HepG2 (cell line): Measurements from ENCODE around the gene FOXK2. TPM values are rescaled to one million over a fixed set of nuclear protein-coding genes. Genes with fewer than 3 reads are reported as not detected.

Experiments used
- CHD4 ChIP-seq: fragments of 200-600 bp; sonication (generic); IDR thresholded peaks from 2 replicates; pipeline ENCODE4 v1.7.0; 2017; ENCODE audit warnings: mild to moderate bottlenecking, low read length, borderline replicate concordance
- EEA1 ChIP-seq: sonication (generic); formaldehyde crosslinking; IDR thresholded peaks from 2 replicates; pipeline ENCODE4 v1.5.1; 2020; ENCODE audit warnings: mild to moderate bottlenecking, missing genetic modification reagents, borderline replicate concordance
- ETV5 ChIP-seq: IDR thresholded peaks from 2 replicates; pipeline ENCODE4 v1.6.1; 2018; ENCODE audit warnings: missing biosample characterization, missing genetic modification reagents, inconsistent platforms, borderline replicate concordance
- FUBP1 ChIP-seq: sonication (generic); formaldehyde crosslinking; IDR thresholded peaks from 2 replicates; pipeline ENCODE4 v1.5.1; 2020; ENCODE audit warnings: missing genetic modification reagents, mild to moderate bottlenecking, borderline replicate concordance
- HCFC1 ChIP-seq: fragments of 150-350 bp; IDR thresholded peaks from 2 replicates; pipeline ENCODE4 v1.6.1; 2014; ENCODE audit warnings: low read depth, low read length
- HDAC6 ChIP-seq: fragments of 200-600 bp; sonication (generic); IDR thresholded peaks from 2 replicates; pipeline ENCODE4 v1.7.0; 2017; ENCODE audit warnings: mild to moderate bottlenecking, antibody characterized with exemption, low read length, low read depth
- NCOR1 ChIP-seq: fragments of 200-600 bp; sonication (generic); IDR thresholded peaks from 2 replicates; pipeline ENCODE4 v1.7.0; 2017; ENCODE audit warnings: antibody characterized with exemption, low read length, borderline replicate concordance
- PRDM10 ChIP-seq: sonication (generic); formaldehyde crosslinking; IDR thresholded peaks from 2 replicates; pipeline ENCODE4 v1.4.0; 2020; ENCODE audit warnings: low read depth, missing genetic modification reagents
- SMARCE1 ChIP-seq: fragments of 450-650 bp; IDR thresholded peaks from 2 replicates; pipeline ENCODE4 v1.6.1; 2017; ENCODE audit warnings: borderline replicate concordance
- SP4 ChIP-seq: sonication (generic); formaldehyde crosslinking; IDR thresholded peaks from 2 replicates; pipeline ENCODE4 v1.8.1; 2023; ENCODE audit warnings: mild to moderate bottlenecking, missing genetic modification reagents
- SRSF1 ChIP-seq: fragments of 200-400 bp; formaldehyde crosslinking; optimal IDR thresholded peaks from 2 replicates; pipeline ENCODE3; 2017; ENCODE audit warnings: mild to moderate bottlenecking, low read depth, low read length, moderate library complexity
- TCF12 ChIP-seq, 2 experiments: fragments of 450-650 bp in 1 of 2; sonication (generic) in 1 of 2; formaldehyde crosslinking in 1 of 2; IDR thresholded peaks; 2 replicates each; pipeline versions ENCODE4 v1.6.1 to v1.8.0; 2017 to 2022; ENCODE audit warnings: antibody characterized with exemption in 1 of 2, mild to moderate bottlenecking in 1 of 2, missing genetic modification reagents in 1 of 2, moderate library complexity in 1 of 2
- ZBTB43 ChIP-seq: sonication (generic); formaldehyde crosslinking; conservative IDR thresholded peaks from 2 replicates; pipeline ENCODE4 v1.4.0; 2020; ENCODE audit warnings: missing genetic modification reagents
- ZNF251 ChIP-seq: sonication (generic); formaldehyde crosslinking; IDR thresholded peaks from 2 replicates; pipeline ENCODE4 v1.9.0; 2021; ENCODE audit warnings: mild to moderate bottlenecking, missing genetic modification reagents
- ZNF276 ChIP-seq: sonication (generic); formaldehyde crosslinking; IDR thresholded peaks from 2 replicates; pipeline ENCODE4 v1.4.0; 2020; ENCODE audit warnings: mild to moderate bottlenecking, low read depth, missing genetic modification reagents
- ZNF598 ChIP-seq: sonication (generic); formaldehyde crosslinking; IDR thresholded peaks from 2 replicates; pipeline ENCODE4 v1.5.1; 2020; ENCODE audit warnings: mild to moderate bottlenecking, missing genetic modification reagents, borderline replicate concordance
- ZNF670 ChIP-seq: sonication (generic); formaldehyde crosslinking; IDR thresholded peaks from 2 replicates; pipeline ENCODE4 v1.8.0; 2022; ENCODE audit warnings: mild to moderate bottlenecking, missing genetic modification reagents, borderline replicate concordance
- polyA plus RNA-seq, 8 experiments: library from polyadenylated mRNA; depleted of rRNA in 3 of 8; stranded (reverse) in 7 of 8; unstranded in 1 of 8; fragments of >200 nt; fragmentation: Illumina TruSeq in 4 of 8; extraction: Trizol in 4 of 8; gene quantifications; 2 replicates each; pipeline versions ENCODE4 v1.2.1 to v1.2.3, GENCODE V29; 2011 to 2016; ENCODE audit warnings: low read depth in 4 of 8, missing spikeins in 1 of 8, mixed read lengths in 1 of 8; ENCODE audit not compliant: insufficient read depth in 1 of 8
- total RNA-seq, 5 experiments: library from RNA; depleted of rRNA; stranded (reverse); fragments of >200 nt; fragmentation: Illumina TruSeq; extraction: Trizol; gene quantifications; 2 replicates each; pipeline ENCODE4 v1.2.3, GENCODE V29; 2016; ENCODE audit warnings: low read depth in 1 of 5

The FOXK2 gene
- total and polyA plus RNA-seq, 2 of the 13 experiments (the other 11 are each of a cell fraction or from before 2014, with no cell fraction given) = 67.1 to 67.2 TPM

- TF ChIP-seq FUBP1 = no peak
- peak; percentile 48; the same call in 1 of the 2 replicates for TF ChIP-seq SP4 (CRISPR knock-in tag)
- no peak for TF ChIP-seq CHD4
- TF ChIP-seq HDAC6 = no peak
- TF ChIP-seq PRDM10 (CRISPR knock-in tag) = no peak; the same call in 1 of the 2 replicates
- TF ChIP-seq TCF12 (IDR thresholded peaks at IDR 0.05) = no peak
- no peak for TF ChIP-seq TCF12 (CRISPR knock-in tag; IDR thresholded peaks at IDR 0.05)
- TF ChIP-seq NCOR1 = no peak; the same call in 1 of the 2 replicates
- no peak for TF ChIP-seq HCFC1
- TF ChIP-seq ZBTB43 (CRISPR knock-in tag) = 0 out of 2 replicates have a peak, but pooled peaks have one; percentile 55
- TF ChIP-seq ZNF598 (CRISPR knock-in tag) = 0 out of 2 replicates have a peak, but pooled peaks have one; percentile 30
- TF ChIP-seq ZNF251 (CRISPR knock-in tag) = no peak
- no peak for TF ChIP-seq ZNF670 (CRISPR knock-in tag)
- TF ChIP-seq EEA1 (CRISPR knock-in tag) = no peak
- no peak for TF ChIP-seq SRSF1
- TF ChIP-seq ZNF276 (CRISPR knock-in tag) = no peak
- TF ChIP-seq SMARCE1 = no peak
- peak; percentile 99 for TF ChIP-seq ETV5 (CRISPR knock-in tag)
These were observed 2.2 kb upstream of the FOXK2 start (continued) for GRCh38 chr17:82517230-82517865.
